HG03469 (cell line): Measurements from ENCODE around the gene GNG2.

Source experiments
- ATAC-seq: cut with Tn5 transposase; IDR thresholded peaks from one replicate; pipeline ENCODE4 v1.9.1; 2021; ENCODE audit warnings: mild to moderate bottlenecking, moderate library complexity, moderate number of reproducible peaks; ENCODE audit not compliant: unreplicated experiment

The GNG2 gene

GRCh38 chr14:51884086-51884927 lies 23.9 kb downstream of the GNG2 start:
- no peak for ATAC-seq

GRCh38 chr14:51889851-51890250 lies 29.4 kb downstream of the GNG2 start:
- no peak for ATAC-seq

DNA sequence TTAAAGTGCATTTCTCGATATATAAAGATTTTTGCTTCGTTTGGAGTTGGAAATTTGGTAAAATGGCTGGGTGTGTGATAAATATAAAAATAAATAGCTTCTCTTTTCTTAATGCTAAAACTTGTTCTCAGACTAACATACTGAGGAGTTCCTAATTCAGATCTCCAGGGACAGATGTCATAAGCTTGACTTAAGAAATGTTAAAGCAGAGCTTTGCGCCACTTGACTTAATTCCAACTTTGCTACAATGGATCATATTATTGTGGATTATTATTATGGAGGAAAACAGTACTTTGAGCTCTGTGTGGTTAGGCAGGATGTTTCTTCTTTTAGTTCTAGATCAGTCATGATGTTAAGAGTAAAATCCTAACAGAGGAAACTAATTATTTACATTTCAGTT lies 33.8 kb downstream of the GNG2 start:
- no peak for ATAC-seq

GRCh38 chr14:51895375-51895774 lies 35.0 kb downstream of the GNG2 start:
- no peak for ATAC-seq

- no peak for ATAC-seq
Observed at GRCh38 chr14:51897791-51898355, 37.5 kb downstream of the GNG2 start.

- no peak for ATAC-seq
Observed at GRCh38 chr14:51901475-51902024, 41.1 kb downstream of the GNG2 start.

GRCh38 chr14:51905656-51906121 lies 45.3 kb downstream of the GNG2 start:
- ATAC-seq = peak; percentile 83

GRCh38 chr14:51908086-51908485 lies 47.7 kb downstream of the GNG2 start:
- ATAC-seq = no peak

DNA sequence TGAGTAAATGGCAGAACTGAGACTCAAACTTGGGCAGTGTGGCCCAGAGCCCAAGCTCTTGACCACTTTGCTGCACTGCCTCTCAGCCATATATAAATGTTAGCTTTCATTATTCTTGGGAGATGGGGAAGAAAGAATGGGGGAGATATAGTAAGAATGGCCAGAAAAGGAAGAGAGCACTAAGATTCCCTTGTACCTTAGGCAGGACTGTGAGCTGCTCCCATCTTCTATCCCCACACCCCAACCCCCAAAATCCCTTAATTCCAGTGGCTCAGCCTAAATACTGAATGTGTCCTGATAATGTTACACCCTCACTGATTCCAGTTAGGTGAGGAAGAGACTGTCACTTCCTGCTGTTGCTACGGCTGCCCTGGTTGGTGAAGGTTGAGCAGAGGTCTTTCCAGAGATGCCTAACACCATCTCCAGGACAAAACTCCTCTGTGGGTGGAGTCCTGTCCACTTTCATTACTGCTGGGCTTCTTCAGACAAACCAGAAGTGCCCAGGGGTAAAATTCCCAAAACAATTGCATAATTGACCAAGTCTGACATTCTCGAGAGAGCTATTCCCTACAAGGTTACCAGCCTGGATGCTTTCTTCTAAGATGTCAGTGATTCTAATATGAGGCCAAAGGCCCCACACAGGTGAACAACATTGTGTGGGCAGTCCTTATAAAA lies 51.8 kb downstream of the GNG2 start:
- no peak for ATAC-seq

- no peak for ATAC-seq
Observed at GRCh38 chr14:51914310-51914709, 53.9 kb downstream of the GNG2 start.

GRCh38 chr14:51917193-51917592 lies 56.8 kb downstream of the GNG2 start:
- ATAC-seq = no peak

- ATAC-seq = no peak
Observed at GRCh38 chr14:51921026-51921425, 60.6 kb downstream of the GNG2 start.

GRCh38 chr14:51922624-51923023 lies 62.2 kb downstream of the GNG2 start:
- no peak for ATAC-seq

DNA sequence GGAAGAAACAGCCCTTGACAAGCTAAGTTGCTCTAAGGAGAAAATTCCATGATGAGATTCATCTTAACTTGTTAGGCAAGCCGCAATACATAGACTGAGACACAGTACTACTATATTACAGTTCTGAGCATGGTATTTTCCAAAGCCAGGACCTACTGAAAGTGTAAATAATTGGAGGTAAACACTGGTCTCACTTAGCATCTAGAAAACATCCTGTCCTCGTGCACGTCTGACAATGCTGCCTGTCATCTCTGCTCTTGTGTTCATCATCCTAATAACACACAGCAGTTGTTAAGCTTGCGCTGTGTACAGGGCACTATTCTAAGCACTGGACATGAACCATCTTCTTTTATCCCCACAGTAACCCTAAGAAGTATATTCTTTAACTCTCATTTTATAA lies 64.2 kb downstream of the GNG2 start:
- no peak for ATAC-seq

GRCh38 chr14:51925980-51926379 lies 65.6 kb downstream of the GNG2 start:
- no peak for ATAC-seq

DNA sequence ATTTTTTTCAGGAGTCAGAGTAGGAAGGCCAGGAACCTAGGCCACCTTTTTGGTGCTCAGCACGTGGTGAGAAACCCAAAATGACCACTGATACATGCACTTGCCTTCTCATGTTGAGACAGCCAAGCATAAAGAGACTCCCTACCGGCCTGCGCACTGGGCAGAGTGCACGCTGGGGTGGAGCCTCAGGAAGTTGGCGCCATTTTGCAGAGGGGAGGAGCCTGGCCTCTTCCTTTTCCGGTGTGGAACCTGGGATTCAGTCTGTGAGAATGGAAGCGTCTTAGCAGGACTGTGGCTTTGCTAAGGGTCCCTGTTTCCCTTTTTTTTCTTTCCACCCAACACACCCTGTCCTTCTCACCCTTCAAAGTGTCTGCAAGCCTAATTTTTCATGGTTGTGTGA lies 66.0 kb downstream of the GNG2 start:
- ATAC-seq = no peak

- ATAC-seq = no peak
Observed at GRCh38 chr14:51928568-51928967, 68.2 kb downstream of the GNG2 start.

DNA sequence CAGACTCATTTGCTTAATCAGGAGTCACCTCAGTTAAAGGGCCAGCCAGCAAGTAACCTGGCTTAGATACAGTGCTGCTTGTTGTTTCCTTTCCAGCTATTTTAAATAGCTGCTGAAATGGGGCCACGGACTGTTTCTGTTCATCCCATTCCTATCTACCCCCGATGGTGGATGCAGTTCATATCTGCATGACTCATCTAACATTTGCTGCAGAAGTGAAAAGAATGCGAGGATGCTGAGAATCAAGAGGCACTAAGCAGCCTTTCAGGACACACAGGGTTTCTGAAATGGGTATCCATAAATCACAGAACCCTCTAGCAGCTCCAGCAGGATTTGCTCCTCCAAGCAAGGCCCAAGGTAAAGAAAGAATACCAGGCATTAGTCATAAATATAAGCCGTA lies 68.8 kb downstream of the GNG2 start:
- no peak for ATAC-seq

DNA sequence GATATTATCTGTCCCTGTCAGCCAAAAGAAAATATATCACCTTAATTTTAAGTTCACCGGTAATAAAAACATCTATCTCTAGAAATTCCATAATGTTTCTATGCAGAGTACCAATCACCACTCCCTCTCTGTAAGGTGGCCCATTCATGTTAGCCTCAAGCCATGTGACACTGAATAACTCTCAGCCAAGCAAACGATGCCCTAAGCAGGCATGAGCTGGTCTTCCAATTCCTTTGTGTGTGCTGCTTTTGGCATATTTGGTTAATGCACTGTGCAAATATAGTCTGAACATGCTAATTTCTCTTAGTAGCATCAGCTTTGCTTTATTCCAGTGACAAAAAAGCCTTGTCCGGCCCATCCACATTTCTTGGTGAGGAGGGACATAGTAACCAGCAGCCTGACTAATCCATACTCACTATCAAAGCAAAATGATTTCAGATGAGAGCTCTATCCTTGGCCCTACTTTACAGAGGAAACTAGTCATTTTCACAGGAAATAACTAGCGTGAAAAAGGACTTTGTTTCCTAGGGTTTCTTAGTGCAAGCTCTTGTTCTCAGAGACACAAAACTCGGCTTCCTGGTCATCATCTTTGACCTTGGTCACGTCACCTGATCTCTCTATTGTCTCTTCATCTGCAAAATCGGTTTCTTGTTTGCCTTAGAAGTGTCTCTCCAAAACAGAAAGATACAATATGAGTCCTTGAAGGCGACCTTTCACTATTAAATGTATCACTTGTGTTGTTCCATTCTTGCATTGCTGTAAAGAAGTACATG lies 69.7 kb downstream of the GNG2 start:
- no peak for ATAC-seq

DNA sequence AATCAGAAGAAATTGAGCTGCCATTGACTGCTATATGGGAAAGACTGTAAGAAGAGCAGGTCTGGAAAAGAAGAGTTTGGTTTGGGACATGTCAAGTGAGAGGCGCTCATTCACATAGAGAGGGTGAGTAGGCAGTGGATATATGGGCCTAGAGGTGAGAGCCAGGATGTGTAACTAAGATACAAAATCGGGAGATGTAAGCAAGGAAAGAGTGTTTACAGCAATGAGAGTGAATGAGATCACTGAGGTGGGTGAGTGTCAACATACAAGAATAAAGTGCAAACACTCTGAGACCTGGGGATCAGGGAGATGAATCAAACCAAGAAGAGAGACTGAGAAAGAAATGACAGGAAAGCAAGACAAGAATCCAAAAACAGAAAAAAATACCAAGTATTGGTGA lies 70.9 kb downstream of the GNG2 start:
- ATAC-seq = no peak

DNA sequence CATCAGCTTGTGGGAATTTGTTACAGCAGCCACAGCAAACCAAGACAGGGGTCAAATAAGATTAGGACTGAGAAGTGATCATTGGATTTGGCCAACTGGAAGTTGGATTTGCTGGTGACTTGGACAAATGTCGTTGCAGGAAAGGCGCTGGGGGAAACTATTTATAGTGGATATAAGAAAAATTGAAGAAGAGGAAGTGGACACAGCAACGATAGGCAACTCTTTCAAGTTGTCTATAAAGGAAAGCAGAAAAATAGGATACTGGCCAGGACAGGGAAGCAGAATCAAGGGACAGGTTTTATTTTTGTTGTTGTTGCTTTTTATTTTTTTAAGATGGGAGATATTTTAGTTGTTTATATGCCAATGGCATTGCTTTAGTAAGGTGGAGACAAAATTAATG lies 72.8 kb downstream of the GNG2 start:
- no peak for ATAC-seq
